ENCODE data around the gene PIGW.

GRCh38 chr17:36553459-36553858, 18.7 kb downstream of the PIGW start:
- TF ChIP-seq CTCF (IDR thresholded peaks at IDR 0.05; ENCODE audit: poor library complexity, severe bottlenecking): no peak
- no peak for TF ChIP-seq REST (IDR thresholded peaks at IDR 0.05; ENCODE audit: borderline replicate concordance)
- TF ChIP-seq EP300 (conservative IDR thresholded peaks at IDR 0.05; ENCODE audit: poor library complexity, severe bottlenecking): no peak
- no peak for TF ChIP-seq POLR2AphosphoS5 (IDR thresholded peaks at IDR 0.05)
- no peak for TF ChIP-seq RAD21 (conservative IDR thresholded peaks at IDR 0.05)
- no peak for TF ChIP-seq SMC3 (conservative IDR thresholded peaks at IDR 0.05; ENCODE audit: poor library complexity)
- no peak for TF ChIP-seq EZH2 (IDR thresholded peaks at IDR 0.05; ENCODE audit: borderline replicate concordance, insufficient read depth, low read length, poor library complexity, severe bottlenecking)
- TF ChIP-seq TAF1 (IDR thresholded peaks at IDR 0.05; ENCODE audit: low read depth): no peak
